Activated T-helper 17 cell treated with anti-CD3 and anti-CD28 coated beads, Interleukin-2, amount 50 U/mL, for 72 hours (primary cell): ENCODE results near the gene PCNA. TPM values are rescaled to one million over a fixed set of nuclear protein-coding genes. Genes with fewer than 3 reads are reported as not detected.
A peak's percentile ranks its signal among the peaks of the same experiment; 100 is the strongest.
"Not testable (repeated sequence)": the region's sequence is repeated elsewhere in the genome, so short reads cannot be mapped to it uniquely, and the experiment has no call there.

Experiments
- ATAC-seq: fragments of 150-1000 bp; cut with Tn5 transposase; replicated peaks from 2 replicates; pipeline ENCODE4 v1.10.0; 2021; ENCODE audit warnings: mild to moderate bottlenecking, moderate library complexity
- H3K27ac Mint-ChIP-seq: one replicate; pipeline ENCODE4 v1.8.0; 2022; ENCODE audit warnings: mixed read lengths
- H3K27me3 Mint-ChIP-seq: one replicate; pipeline ENCODE4 v1.8.0; 2022; ENCODE audit warnings: mixed read lengths
- H3K36me3 Mint-ChIP-seq: one replicate; pipeline ENCODE4 v1.8.0; 2022; ENCODE audit warnings: low read depth, mild to moderate bottlenecking, mixed read lengths
- H3K4me1 Mint-ChIP-seq: one replicate; pipeline ENCODE4 v1.8.0; 2022; ENCODE audit warnings: mixed read lengths
- H3K4me3 Mint-ChIP-seq: one replicate; pipeline ENCODE4 v1.8.0; 2022; ENCODE audit warnings: mild to moderate bottlenecking, mixed read lengths
- H3K9me3 Mint-ChIP-seq: one replicate; pipeline ENCODE4 v1.8.0; 2022; ENCODE audit warnings: mixed read lengths
- total RNA-seq, 2 donors: library from RNA; stranded (reverse); gene quantifications; one replicate each; pipeline ENCODE4 v1.2.3, GENCODE V29; 2022

The PCNA gene
- total RNA-seq, 2 donors from 2014 or later: 346 to 572 TPM

DNA sequence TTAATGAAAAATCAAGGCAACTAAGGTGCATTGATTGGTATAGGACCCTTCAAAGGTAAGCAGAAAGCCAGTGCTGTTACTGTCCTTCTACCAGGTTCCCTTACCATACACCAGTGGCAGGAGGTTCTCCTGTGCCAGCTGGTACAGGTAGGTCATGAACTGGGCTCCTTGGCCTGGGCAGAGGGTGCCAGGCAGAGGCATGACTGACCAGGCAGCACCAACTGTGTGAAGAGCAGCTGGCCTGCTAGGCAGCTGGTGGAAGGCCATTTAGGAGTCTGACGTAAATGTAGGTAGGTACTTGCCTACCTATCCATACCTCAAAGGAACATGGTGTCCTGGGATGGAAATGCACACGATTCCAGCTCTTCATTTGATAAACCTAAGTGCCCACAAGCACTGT lies 23.3 kb downstream of the PCNA start:
- Mint-ChIP-seq H3K27me3 (no peaks in the 10 kb centered on the region), H3K36me3 (peaks cover 74% of the 10 kb centered on the region), H3K9me3 (no peaks in the 10 kb centered on the region), H3K4me1 (peaks cover 4% of the 10 kb centered on the region), H3K4me3 (no peak overlapping the region), H3K27ac (no peak overlapping the region)
- ATAC-seq: no peak

DNA sequence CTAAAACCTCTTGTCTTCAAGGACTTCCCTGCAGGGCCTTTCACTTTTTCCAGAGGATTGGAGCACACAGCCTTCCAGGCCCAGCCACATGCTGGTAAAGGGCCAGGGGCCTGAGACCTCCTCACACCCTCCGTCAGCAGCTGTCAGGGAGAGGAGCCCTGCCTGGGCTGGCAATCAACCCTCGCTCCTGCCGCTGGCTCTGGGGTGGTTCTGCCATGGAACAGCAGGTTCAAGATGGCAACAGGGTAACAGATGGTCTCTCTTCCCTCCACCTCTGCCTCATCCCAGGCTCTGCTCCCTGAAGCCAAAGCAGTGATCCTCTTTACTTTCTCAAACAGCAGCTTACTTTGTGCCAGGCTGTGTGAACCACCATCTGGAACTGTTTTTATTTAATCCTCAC lies 23.8 kb downstream of the PCNA start:
- H3K27me3 Mint-ChIP-seq: no peaks in the 10 kb centered on the region
- H3K9me3 Mint-ChIP-seq: no peaks in the 10 kb centered on the region
- no peak for ATAC-seq
- no peak overlapping the region for H3K27ac Mint-ChIP-seq
- peaks cover 4% of the 10 kb centered on the region for H3K4me1 Mint-ChIP-seq
- peaks cover 68% of the 10 kb centered on the region for H3K36me3 Mint-ChIP-seq
- no peak overlapping the region for H3K4me3 Mint-ChIP-seq

DNA sequence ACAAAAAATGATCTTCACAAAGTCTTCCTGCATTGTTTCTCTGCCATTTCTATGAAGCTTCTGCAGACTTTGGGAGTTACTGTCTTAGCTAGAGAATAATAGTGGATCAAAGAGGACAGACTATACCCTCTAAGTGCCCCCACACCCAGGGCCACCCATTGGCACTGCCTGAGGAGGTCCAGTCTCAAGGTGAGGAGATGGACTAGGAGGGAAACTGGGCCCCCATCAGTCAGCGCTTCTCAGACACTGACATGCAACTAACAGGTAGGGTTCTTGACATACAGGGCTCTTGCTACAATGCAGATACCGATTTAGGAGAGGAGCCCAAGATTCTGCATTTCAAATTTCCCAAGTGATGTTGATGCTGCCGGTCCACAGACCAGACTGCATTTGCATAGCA lies 24.3 kb downstream of the PCNA start:
- no peaks in the 10 kb centered on the region for H3K27me3 Mint-ChIP-seq
- no peak overlapping the region for H3K4me3 Mint-ChIP-seq
- no peaks in the 10 kb centered on the region for H3K9me3 Mint-ChIP-seq
- H3K36me3 Mint-ChIP-seq: peaks cover 64% of the 10 kb centered on the region
- H3K27ac Mint-ChIP-seq: peak overlapping the region; percentile 55
- H3K4me1 Mint-ChIP-seq: peaks cover 4% of the 10 kb centered on the region
- no peak for ATAC-seq

DNA sequence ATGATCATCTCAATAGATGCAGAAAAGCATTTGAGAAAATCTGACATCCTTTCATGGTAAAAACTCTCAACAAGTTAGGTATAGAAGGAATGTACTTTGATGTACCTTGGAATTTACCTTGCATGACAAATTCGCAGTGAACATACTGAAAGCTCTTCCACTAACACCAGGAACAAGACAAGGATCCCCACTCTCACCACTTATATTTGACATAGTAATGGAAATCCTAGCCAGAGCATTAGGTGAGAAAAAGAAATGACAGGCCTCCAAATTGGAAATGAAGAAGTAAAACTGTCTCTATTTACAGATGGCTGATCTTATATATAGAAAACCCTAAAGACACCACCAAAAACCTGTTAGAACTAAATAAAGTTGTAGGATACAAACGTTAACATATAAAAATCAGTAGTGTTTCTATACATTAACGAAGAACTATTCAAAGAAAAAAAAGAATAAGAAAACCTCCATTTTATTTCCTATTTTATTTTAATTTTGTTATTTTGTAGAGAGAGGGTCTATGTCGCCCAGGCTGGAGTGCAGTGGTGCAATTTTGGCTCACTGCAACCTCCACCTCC lies 26.9 kb downstream of the PCNA start:
- Mint-ChIP-seq H3K27me3 (no peaks in the 10 kb centered on the region), H3K36me3 (peaks cover 38% of the 10 kb centered on the region), H3K4me1 (no peaks in the 10 kb centered on the region), H3K9me3 (no peaks in the 10 kb centered on the region), H3K27ac (no peak overlapping the region), H3K4me3 (no peak overlapping the region)
- no peak for ATAC-seq

DNA sequence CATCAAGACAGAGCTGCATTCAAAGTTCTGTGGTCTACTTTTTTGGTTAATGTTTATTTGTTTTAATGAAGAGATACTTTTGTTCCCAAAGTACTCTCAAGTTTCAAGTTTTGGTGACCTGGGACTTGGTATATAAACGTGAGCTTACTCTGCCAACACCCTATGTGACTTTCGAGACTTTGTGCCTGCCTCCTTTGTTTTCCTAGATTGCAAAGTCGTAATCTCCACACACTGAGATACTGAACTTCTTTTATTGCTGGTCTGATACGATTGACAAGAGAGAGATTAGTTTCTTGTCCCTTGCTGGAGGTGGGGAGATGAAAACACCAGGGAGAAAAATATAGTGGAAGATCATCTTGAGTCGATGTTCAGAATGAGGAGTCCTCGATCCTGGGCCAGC lies 27.9 kb downstream of the PCNA start:
- Mint-ChIP-seq H3K4me1 (no peaks in the 10 kb centered on the region), H3K27ac (no peak overlapping the region)

DNA sequence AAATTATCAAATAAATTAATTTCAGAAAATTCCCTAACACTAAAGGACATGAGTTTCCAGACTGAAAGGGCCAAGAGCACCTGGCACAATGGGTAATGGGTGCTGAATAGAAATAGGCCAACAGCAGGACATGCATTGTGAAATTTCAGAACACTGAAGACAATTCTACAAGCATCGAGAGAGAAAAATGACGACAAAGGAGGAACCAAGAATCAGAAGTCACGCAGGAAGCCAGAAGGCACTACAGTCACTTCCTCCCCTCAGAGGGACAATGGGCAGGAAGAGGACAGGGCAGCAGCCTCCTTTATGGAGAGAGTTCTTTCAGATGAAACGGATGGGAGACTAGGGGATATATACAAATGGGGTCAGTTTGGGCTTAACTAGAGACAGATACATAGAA lies 29.6 kb downstream of the PCNA start:
- Mint-ChIP-seq H3K27me3 (no peaks in the 10 kb centered on the region), H3K9me3 (no peaks in the 10 kb centered on the region), H3K4me3 (no peak overlapping the region), H3K36me3 (peaks cover 15% of the 10 kb centered on the region), H3K27ac (peak overlapping the region; percentile 40), H3K4me1 (no peaks in the 10 kb centered on the region)
- ATAC-seq: peak; percentile 57

More for the DNA sequence above, 27.9 kb downstream of the PCNA start:
- Mint-ChIP-seq H3K4me3 (no peak overlapping the region), H3K9me3 (no peaks in the 10 kb centered on the region), H3K27me3 (no peaks in the 10 kb centered on the region), H3K36me3 (peaks cover 28% of the 10 kb centered on the region)
- no peak for ATAC-seq

DNA sequence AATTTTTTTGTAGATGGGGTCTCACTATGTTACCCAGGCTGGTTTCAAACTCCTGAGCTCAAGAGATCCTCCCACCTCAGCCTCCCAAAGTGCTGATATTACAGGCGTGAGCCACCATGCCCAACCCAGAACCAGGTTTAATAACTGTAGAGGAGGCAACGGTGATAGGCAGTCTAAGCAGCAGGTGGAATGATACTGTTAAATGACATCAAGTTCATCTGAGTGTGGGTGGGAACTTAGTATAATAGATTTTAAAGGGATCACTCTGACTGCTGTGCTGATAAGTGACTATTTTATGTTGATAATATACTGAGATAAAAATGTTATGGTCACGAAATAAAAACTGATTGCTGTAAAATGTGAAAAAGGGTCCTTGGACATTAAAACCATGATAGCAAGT lies 31.1 kb downstream of the PCNA start:
- no peak overlapping the region for H3K27ac Mint-ChIP-seq
- peaks cover 9% of the 10 kb centered on the region for H3K36me3 Mint-ChIP-seq
- no peaks in the 10 kb centered on the region for H3K9me3 Mint-ChIP-seq
- H3K4me3 Mint-ChIP-seq: no peak overlapping the region
- ATAC-seq: no peak
- H3K4me1 Mint-ChIP-seq: no peaks in the 10 kb centered on the region
- H3K27me3 Mint-ChIP-seq: no peaks in the 10 kb centered on the region

DNA sequence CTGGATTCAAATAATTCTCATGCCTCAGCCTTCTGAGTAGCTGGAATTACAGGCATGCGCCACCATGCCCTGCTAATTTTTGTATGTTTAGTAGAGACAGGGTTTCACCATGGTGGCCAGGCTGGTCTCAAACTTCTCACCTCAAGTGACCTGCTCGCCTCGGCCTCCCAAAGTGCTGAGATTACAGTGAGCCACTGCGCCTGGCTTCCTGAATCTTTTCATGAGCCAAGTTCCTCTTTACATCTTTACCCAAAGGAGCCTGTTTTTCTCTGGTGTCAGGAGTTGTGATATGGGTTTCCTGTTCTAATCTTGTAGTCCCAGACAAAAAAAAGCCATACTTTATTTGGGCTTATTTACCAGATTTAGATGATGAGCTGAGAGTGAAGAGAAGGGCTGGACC lies 34.4 kb downstream of the PCNA start:
- Mint-ChIP-seq H3K27me3 (no peaks in the 10 kb centered on the region), H3K9me3 (no peaks in the 10 kb centered on the region), H3K4me1 (peaks cover 8% of the 10 kb centered on the region), H3K27ac (no peak overlapping the region), H3K36me3 (no peaks in the 10 kb centered on the region), H3K4me3 (no peak overlapping the region)
- ATAC-seq: no peak

DNA sequence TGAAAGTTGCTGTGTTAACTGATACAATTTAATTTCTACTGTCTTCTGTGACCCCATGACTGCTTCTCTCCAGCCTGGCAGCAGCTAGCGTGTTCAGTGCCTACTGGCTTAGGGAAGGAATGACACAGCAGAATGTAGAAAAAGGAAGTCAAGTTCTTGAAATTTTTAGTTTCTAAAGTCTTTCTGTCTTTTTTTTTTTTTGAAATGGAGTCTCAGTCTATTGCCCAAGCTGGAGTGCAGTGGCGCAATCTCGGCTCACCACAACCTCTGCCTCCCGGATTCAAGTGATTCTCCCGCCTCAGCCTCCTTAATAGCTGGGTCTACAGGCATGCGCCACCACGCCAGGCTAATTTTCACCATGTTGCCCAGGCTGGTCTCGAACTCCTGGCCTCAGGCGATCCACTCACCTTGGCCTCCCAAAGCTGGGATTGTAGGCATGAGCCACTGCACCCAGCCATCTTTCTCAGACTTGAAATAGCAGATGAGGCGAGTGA lies 39.3 kb downstream of the PCNA start:
- peak; percentile 24 for ATAC-seq
- Mint-ChIP-seq H3K4me1 (peaks cover 33% of the 10 kb centered on the region), H3K9me3 (no peaks in the 10 kb centered on the region), H3K27ac (peak overlapping the region; percentile 63), H3K36me3 (no peaks in the 10 kb centered on the region), H3K4me3 (peak overlapping the region; percentile 70), H3K27me3 (no peaks in the 10 kb centered on the region)

DNA sequence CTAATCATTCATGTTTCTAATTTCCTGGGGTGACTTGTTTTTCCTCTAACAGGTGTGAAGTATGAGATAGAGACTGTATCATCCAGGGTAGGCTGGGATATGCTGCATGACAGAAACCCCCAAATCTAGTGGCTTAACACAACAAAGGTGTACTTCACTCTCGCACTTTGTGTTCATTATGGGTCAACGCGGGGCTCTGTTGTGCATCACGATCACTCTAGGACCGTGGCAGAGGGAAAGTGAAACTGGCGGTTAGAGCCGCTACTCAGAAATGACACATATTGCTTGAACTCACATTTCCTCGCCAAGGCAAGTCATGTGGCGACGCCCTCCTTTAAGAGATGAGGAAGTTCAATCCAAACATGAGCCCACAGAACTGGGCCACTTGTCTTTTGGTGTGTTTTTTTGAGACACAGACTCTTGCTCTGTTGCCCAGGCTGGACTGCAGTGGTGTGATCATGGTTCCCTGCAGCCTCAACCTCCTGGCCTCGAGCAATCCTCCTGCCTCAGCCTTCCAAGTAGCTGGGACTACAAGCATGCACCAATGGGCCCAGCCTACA lies 41.3 kb downstream of the PCNA start:
- ATAC-seq: peak; percentile 97
- peaks cover 33% of the 10 kb centered on the region for H3K4me1 Mint-ChIP-seq
- peak overlapping the region; percentile 70 for H3K4me3 Mint-ChIP-seq
- no peaks in the 10 kb centered on the region for H3K9me3 Mint-ChIP-seq
- H3K36me3 Mint-ChIP-seq: no peaks in the 10 kb centered on the region
- peak overlapping the region; percentile 63 for H3K27ac Mint-ChIP-seq
- no peaks in the 10 kb centered on the region for H3K27me3 Mint-ChIP-seq

DNA sequence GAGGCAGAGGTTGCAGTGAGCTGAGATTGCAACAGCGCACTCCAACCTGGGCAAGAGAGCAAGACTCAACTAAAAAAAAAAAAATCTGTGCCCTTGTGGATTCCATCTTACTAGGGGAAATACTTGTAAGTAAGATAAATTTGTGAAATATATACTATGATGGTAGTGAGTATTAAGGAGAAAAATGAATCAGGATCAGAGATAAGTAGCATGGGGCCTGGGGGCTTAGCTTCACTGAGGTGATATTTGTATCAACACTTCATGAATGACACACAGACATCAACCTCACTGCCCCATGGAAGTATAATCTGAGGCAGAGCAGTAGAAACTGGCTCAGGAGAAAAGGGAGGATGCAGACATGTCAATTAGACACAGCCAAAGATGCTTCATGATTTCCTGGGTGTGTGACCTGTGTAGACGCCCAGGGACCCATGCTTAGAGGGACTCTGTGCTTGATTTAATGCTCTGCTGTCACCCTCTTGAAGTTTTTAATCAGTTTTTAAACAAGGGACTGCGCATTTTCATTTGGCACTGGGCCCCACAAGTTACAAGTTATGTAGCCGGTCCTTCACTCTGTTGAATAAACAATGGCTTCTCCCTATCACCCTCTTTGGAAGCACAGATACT lies 41.9 kb downstream of the PCNA start:
- Mint-ChIP-seq H3K27ac (peak overlapping the region; percentile 63), H3K9me3 (no peaks in the 10 kb centered on the region), H3K27me3 (no peaks in the 10 kb centered on the region), H3K36me3 (no peaks in the 10 kb centered on the region), H3K4me3 (peak overlapping the region; percentile 70), H3K4me1 (peaks cover 33% of the 10 kb centered on the region)
- peak; percentile 47 for ATAC-seq

DNA sequence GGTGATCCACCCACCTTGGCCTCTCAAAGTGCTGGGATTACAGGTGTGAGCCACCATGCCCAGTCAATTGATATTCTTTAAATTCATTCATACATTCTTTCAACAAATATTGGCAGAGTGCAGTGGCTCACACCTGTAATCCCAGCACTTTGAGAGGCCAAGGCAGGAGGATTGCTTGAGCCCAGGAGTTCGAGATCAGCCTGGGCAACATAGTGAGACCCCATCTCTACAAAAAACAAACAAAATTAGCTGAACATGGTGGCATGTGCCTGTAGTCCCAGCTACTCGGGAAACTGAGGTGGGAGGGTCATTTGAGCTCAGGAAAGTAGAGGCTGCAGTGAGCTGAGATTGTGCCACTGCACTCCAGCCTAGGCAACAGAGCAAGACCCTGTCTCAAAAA lies 42.8 kb downstream of the PCNA start:
- H3K36me3 Mint-ChIP-seq, H3K27me3 Mint-ChIP-seq, H3K27ac Mint-ChIP-seq, H3K4me3 Mint-ChIP-seq, ATAC-seq, H3K9me3 Mint-ChIP-seq: not testable (repeated sequence)
- H3K4me1 Mint-ChIP-seq: peaks cover 33% of the 10 kb centered on the region

DNA sequence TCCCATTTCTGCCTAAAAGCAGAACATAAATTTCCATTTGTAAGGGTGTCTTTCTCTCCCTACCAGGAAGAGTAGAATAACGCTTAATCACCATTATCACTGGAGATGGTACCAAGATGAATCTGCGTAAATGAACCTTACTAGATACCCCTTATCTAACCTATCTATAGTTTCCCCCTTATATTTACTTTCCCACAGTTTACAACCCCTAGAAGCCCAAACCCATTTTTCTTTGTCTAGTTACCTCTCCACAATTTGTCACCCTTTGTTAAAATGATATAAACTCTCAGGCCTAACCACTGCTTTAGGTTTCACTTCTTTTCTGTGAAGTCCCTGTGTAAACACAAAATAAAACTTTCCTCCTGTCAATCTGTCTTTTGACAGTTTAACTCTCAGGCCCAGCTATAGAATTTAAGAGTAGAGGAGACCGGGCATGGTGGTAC lies 45.5 kb downstream of the PCNA start:
- Mint-ChIP-seq H3K36me3 (no peaks in the 10 kb centered on the region), H3K27me3 (no peaks in the 10 kb centered on the region), H3K4me3 (no peak overlapping the region), H3K4me1 (peaks cover 17% of the 10 kb centered on the region), H3K27ac (peak overlapping the region; percentile 28), H3K9me3 (no peaks in the 10 kb centered on the region)
- ATAC-seq: no peak

DNA sequence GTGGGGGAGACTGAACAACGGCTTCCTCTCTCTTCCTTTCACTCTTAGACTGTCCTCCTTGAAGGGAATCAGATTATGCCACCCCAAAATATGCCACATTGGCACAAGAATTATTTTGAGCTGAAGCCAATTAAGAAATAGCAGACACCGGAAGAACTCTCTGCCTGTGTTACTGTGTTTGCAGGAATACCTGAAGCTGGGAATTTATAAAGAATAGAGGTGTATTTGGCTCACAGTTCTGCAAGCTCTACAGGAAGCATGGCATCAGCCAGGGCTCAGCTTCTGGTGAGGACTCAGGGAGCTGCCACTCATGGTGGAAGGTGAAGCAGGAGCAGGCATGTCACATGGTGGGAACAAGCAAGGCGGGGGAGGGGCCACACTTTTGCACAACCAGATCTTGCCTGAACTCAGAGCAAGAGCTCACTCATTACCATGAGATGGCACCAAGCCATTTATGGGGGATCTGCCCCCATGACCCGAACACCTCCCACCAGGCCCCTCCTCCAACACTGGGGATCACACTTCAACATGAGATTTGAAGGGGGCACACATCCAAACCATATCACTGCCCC lies 46.0 kb downstream of the PCNA start:
- H3K4me1 Mint-ChIP-seq: peaks cover 12% of the 10 kb centered on the region
- H3K36me3 Mint-ChIP-seq: no peaks in the 10 kb centered on the region
- H3K4me3 Mint-ChIP-seq: no peak overlapping the region
- no peaks in the 10 kb centered on the region for H3K27me3 Mint-ChIP-seq
- no peak for ATAC-seq
- no peaks in the 10 kb centered on the region for H3K9me3 Mint-ChIP-seq
- H3K27ac Mint-ChIP-seq: no peak overlapping the region
